Measurements from ENCODE around the gene POLR1A. TPM values are rescaled to one million over a fixed set of nuclear protein-coding genes. Genes with fewer than 3 reads are reported as not detected.

POLR1A gene
- total RNA-seq, 1 experiment from 2014 or later: 47.5 TPM

DNA sequence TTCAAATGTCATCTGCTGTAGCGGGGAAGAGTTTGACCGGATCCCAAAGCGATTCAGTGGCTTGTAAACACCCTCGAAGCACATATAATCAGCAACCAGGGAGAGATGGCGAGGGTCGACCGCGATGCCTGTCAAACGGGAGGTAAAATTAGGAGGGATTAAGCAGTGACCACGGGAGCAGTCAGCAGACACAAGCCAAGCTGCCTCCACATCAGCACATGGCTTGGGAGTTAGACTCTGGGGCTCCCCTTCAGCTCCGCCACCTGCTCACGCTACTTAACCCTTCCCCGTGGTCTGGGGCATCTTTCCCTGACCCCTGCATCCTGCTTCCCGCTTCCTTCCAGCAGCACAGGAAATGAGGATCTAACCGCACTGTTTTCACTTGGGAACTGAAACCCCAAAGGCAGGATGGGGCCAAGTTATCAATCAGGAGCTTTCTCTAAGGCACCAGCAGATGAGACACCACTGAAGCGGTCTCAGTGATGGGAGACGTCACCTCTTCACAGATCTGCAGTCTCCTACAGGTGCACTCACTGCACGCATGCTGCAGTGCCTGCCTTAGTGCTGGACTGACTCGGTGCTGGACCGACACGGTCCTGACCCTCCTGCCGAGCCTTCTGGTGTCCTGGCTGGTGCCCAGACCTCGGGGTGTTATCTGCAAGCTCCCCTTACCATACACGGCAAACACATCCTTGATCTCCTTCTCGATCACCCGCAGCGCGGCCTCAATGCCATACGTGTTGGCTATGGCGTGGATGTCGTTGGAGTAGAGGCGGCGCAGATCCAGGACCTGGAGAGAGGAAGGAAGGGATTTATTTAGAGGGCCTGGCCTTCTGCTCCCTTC is 77.5 kb downstream of the POLR1A start:
- Mint-ChIP-seq H3K27ac (no peak overlapping the region), H3K4me3 (no peak overlapping the region), H3K27me3 (ENCODE audit: low read depth) (no peaks in the 10 kb centered on the region), H3K4me1 (no peaks in the 10 kb centered on the region), H3K9me3 (no peaks in the 10 kb centered on the region), H3K36me3 (peaks cover 78% of the 10 kb centered on the region)
- DNase-seq (ENCODE audit: low spot score) (no peak), ATAC-seq (no peak)
- TF ChIP-seq IRF2 (CRISPR knock-in tag; IDR thresholded peaks at IDR 0.05; ENCODE audit: borderline replicate concordance, low read depth) (no peak), SMAD3 (CRISPR knock-in tag; IDR thresholded peaks at IDR 0.05; ENCODE audit: borderline replicate concordance) (no peak), NFE2L1 (CRISPR knock-in tag; IDR thresholded peaks at IDR 0.05) (no peak)
- POLR2A ChIA-PET: no interaction called here
- CTCF ChIA-PET: interaction anchor here (0.6 to 1.9 kb wide), 2 partner anchors 139 to 201 kb away, joined by 3 to 5 read pairs; partner anchors contain the start of gene ST3GAL5

- CTCF ChIA-PET: interaction anchor here (1.9 kb wide), 1 partner anchor 138 kb away, joined by 5 read pairs; the partner anchor contains the start of gene ST3GAL5
- Mint-ChIP-seq H3K36me3 (peaks cover 70% of the 10 kb centered on the region), H3K27me3 (ENCODE audit: low read depth) (no peaks in the 10 kb centered on the region), H3K27ac (no peak overlapping the region), H3K4me1 (no peaks in the 10 kb centered on the region), H3K4me3 (no peak overlapping the region), H3K9me3 (no peaks in the 10 kb centered on the region)
- no peak for DNase-seq (ENCODE audit: low spot score)
- no peak for ATAC-seq
- no peak for TF ChIP-seq ATF2 (CRISPR knock-in tag; IDR thresholded peaks at IDR 0.05; ENCODE audit: borderline replicate concordance, low read depth)
- TF ChIP-seq ZNF121 (CRISPR knock-in tag; IDR thresholded peaks at IDR 0.05): no peak
- POLR2A ChIA-PET: no interaction called here
Measured at GRCh38 chr2:86027196-86027921, 78.3 kb downstream of the POLR1A start.

DNA sequence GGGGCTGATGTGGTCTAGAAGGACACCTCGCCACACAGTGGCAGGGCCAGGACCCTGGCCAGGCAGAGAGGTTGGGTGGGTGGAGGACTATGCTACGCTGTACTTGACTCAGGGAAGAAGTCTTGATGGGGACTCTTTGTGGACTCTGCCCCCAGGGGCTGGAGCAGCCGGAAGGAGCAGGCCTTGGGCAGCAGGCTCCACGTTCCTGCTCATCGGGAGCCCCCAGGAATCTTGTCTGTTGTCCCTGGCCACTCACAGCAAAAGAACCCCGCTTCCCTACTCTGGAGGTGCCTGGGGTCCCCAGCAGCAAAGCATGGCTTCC is 79.0 kb downstream of the POLR1A start:
- Mint-ChIP-seq H3K4me1 (no peaks in the 10 kb centered on the region), H3K27ac (no peak overlapping the region), H3K27me3 (ENCODE audit: low read depth) (no peaks in the 10 kb centered on the region), H3K9me3 (no peaks in the 10 kb centered on the region), H3K4me3 (no peak overlapping the region), H3K36me3 (peaks cover 64% of the 10 kb centered on the region)
- CTCF ChIA-PET: interaction anchor here (1.0 to 2.5 kb wide), 3 partner anchors 9 to 199 kb away, joined by 3 to 19 read pairs (median 6); no protein-coding TSS in a partner anchor
- TF ChIP-seq, protein P1, sequence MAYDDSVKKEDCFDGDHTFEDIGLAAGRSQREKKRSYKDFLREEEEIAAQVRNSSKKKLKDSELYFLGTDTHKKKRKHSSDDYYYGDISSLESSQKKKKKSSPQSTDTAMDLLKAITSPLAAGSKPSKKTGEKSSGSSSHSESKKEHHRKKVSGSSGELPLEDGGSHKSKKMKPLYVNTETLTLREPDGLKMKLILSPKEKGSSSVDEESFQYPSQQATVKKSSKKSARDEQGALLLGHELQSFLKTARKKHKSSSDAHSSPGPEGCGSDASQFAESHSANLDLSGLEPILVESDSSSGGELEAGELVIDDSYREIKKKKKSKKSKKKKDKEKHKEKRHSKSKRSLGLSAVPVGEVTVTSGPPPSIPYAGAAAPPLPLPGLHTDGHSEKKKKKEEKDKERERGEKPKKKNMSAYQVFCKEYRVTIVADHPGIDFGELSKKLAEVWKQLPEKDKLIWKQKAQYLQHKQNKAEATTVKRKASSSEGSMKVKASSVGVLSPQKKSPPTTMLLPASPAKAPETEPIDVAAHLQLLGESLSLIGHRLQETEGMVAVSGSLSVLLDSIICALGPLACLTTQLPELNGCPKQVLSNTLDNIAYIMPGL (CRISPR knock-in tag; IDR thresholded peaks at IDR 0.05): no peak
- no peak for TF ChIP-seq FOXP4 (CRISPR knock-in tag; IDR thresholded peaks at IDR 0.05)
- no peak for TF ChIP-seq E2F4 (CRISPR knock-in tag; IDR thresholded peaks at IDR 0.05; ENCODE audit: borderline replicate concordance, low read depth)
- TF ChIP-seq NFE2L1 (CRISPR knock-in tag; IDR thresholded peaks at IDR 0.05): no peak
- TF ChIP-seq OVOL2 (CRISPR knock-in tag; IDR thresholded peaks at IDR 0.05; ENCODE audit: borderline replicate concordance): no peak
- TF ChIP-seq TEAD1 (CRISPR knock-in tag; IDR thresholded peaks at IDR 0.05): no peak
- no peak for TF ChIP-seq AR (CRISPR knock-in tag; IDR thresholded peaks at IDR 0.05)
- TF ChIP-seq ZNF416 (CRISPR knock-in tag; IDR thresholded peaks at IDR 0.05): no peak
- no peak for TF ChIP-seq MAX (CRISPR knock-in tag; IDR thresholded peaks at IDR 0.05)
- no peak for TF ChIP-seq ZNF263 (CRISPR knock-in tag; IDR thresholded peaks at IDR 0.05; ENCODE audit: low read depth)
- TF ChIP-seq ATF2 (CRISPR knock-in tag; IDR thresholded peaks at IDR 0.05; ENCODE audit: borderline replicate concordance, low read depth): no peak
- no peak for TF ChIP-seq ZBTB21 (CRISPR knock-in tag; IDR thresholded peaks at IDR 0.05; ENCODE audit: borderline replicate concordance)
- TF ChIP-seq TEAD4 (CRISPR knock-in tag; IDR thresholded peaks at IDR 0.05): no peak
- ATAC-seq (no peak), DNase-seq (ENCODE audit: low spot score) (no peak)
- POLR2A ChIA-PET: no interaction called here
